GM12801 (cell line): ENCODE results near the gene SDK2.

Experiments
- CTCF ChIP-seq: IDR thresholded peaks from one replicate; pipeline ENCODE4 v1.5.1; 2011; ENCODE audit warnings: control low read depth; ENCODE audit not compliant: insufficient read length; ENCODE audit errors: extremely low read depth

The SDK2 gene

GRCh38 chr17:73589363-73589980 is 54.8 kb downstream of the SDK2 start:
- no peak for TF ChIP-seq CTCF

GRCh38 chr17:73588891-73589290 is 55.4 kb downstream of the SDK2 start:
- TF ChIP-seq CTCF, result no peak

GRCh38 chr17:73588301-73588846 is 55.9 kb downstream of the SDK2 start:
- no peak for TF ChIP-seq CTCF

- no peak for TF ChIP-seq CTCF
These were observed 57.2 kb downstream of the SDK2 start for GRCh38 chr17:73586921-73587602.

GRCh38 chr17:73586275-73586832 is 57.9 kb downstream of the SDK2 start:
- TF ChIP-seq CTCF, result no peak

- TF ChIP-seq CTCF, result no peak
These were observed 58.7 kb downstream of the SDK2 start for GRCh38 chr17:73585583-73585982.

GRCh38 chr17:73584987-73585386 is 59.3 kb downstream of the SDK2 start:
- no peak for TF ChIP-seq CTCF
